Measurements from ENCODE around the gene NT5DC1. TPM values are rescaled to one million over a fixed set of nuclear protein-coding genes. Genes with fewer than 3 reads are reported as not detected.

Gene NT5DC1
- total and polyA plus RNA-seq, 2 experiments from 2014 or later, result 27.0 to 29.8 TPM

DNA sequence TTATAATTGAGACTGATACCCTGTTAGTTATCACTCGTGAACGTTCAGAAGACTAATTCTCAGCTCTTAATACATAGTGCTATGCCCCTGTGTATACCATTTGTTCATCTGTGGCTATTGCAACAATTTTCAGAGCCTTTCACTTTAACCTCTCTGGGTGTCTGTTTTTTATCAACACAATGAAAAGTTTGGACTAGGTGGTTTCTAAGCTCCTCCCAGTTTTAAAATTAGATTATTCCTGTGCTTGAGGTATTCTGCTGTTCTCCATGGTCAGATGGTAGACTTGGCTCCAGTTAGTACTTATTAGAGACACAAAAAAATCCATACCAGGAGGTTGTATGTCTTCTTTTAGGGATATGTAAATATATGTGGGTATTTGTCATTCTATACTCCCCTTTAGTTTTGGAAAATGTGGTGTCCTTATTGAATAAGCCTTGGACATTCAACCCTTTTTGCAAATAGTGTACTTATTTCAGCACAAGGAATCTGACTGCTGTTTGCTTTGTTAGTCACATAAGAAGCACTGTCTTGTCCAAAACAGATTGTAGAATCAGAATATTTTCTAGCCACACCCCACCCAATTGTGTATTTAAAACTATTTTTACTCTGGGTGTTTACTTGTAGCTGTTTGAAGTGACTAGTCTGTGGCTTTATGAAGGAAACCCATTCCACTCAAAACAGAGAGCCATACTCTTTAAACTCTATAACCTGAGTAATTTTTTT, 27.3 kb downstream of the NT5DC1 start:
- no peak overlapping the region for H2AFZ ChIP-seq
- Mint-ChIP-seq H3K4me3 (no peak overlapping the region), H3K27ac (no peak overlapping the region), H3K9me3 (no peaks in the 10 kb centered on the region), H3K27me3 (ENCODE audit: insufficient read depth, low read depth, poor library complexity) (no peaks in the 10 kb centered on the region), H3K4me1 (peaks cover 5% of the 10 kb centered on the region), H3K36me3 (ENCODE audit: low read depth) (peaks cover 3% of the 10 kb centered on the region; the same call in 1 of the 3 replicates)
- DNase-seq (ENCODE audit: low spot score) (no peak), ATAC-seq (no peak)
- no peaks in the 10 kb centered on the region for H3K9me2 ChIP-seq (ENCODE audit: insufficient read depth)
- no peak overlapping the region for H3K4me3 ChIP-seq
- no peaks in the 10 kb centered on the region for H4K20me1 ChIP-seq (replicated peaks; ENCODE audit: insufficient read depth)
- no peaks in the 10 kb centered on the region for H3F3A ChIP-seq (replicated peaks; ENCODE audit: low read depth)
- no peak overlapping the region for H3K27ac ChIP-seq (ENCODE audit: low read depth)
- no peak overlapping the region for H3K4me2 ChIP-seq
- H3K36me3 ChIP-seq (ENCODE audit: insufficient read depth), result no peaks in the 10 kb centered on the region
- no peaks in the 10 kb centered on the region for H3K27me3 ChIP-seq (ENCODE audit: insufficient read depth)
- H3K79me2 ChIP-seq (replicated peaks; ENCODE audit: insufficient read depth), result no peaks in the 10 kb centered on the region
- H3K4me1 ChIP-seq (ENCODE audit: insufficient read depth), result peaks cover 4% of the 10 kb centered on the region
- TF ChIP-seq ETS1 (IDR thresholded peaks at IDR 0.05), result no peak
- no peak for TF ChIP-seq ZNF114 (CRISPR knock-in tag; IDR thresholded peaks at IDR 0.05)
- TF ChIP-seq, protein P1, sequence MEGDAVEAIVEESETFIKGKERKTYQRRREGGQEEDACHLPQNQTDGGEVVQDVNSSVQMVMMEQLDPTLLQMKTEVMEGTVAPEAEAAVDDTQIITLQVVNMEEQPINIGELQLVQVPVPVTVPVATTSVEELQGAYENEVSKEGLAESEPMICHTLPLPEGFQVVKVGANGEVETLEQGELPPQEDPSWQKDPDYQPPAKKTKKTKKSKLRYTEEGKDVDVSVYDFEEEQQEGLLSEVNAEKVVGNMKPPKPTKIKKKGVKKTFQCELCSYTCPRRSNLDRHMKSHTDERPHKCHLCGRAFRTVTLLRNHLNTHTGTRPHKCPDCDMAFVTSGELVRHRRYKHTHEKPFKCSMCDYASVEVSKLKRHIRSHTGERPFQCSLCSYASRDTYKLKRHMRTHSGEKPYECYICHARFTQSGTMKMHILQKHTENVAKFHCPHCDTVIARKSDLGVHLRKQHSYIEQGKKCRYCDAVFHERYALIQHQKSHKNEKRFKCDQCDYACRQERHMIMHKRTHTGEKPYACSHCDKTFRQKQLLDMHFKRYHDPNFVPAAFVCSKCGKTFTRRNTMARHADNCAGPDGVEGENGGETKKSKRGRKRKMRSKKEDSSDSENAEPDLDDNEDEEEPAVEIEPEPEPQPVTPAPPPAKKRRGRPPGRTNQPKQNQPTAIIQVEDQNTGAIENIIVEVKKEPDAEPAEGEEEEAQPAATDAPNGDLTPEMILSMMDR (conservative IDR thresholded peaks at IDR 0.05; ENCODE audit: low read depth in 2 of 2), result no peak
- no peak for TF ChIP-seq POLR2AphosphoS5 (IDR thresholded peaks at IDR 0.05; ENCODE audit: low read depth)
- TF ChIP-seq, protein P2, sequence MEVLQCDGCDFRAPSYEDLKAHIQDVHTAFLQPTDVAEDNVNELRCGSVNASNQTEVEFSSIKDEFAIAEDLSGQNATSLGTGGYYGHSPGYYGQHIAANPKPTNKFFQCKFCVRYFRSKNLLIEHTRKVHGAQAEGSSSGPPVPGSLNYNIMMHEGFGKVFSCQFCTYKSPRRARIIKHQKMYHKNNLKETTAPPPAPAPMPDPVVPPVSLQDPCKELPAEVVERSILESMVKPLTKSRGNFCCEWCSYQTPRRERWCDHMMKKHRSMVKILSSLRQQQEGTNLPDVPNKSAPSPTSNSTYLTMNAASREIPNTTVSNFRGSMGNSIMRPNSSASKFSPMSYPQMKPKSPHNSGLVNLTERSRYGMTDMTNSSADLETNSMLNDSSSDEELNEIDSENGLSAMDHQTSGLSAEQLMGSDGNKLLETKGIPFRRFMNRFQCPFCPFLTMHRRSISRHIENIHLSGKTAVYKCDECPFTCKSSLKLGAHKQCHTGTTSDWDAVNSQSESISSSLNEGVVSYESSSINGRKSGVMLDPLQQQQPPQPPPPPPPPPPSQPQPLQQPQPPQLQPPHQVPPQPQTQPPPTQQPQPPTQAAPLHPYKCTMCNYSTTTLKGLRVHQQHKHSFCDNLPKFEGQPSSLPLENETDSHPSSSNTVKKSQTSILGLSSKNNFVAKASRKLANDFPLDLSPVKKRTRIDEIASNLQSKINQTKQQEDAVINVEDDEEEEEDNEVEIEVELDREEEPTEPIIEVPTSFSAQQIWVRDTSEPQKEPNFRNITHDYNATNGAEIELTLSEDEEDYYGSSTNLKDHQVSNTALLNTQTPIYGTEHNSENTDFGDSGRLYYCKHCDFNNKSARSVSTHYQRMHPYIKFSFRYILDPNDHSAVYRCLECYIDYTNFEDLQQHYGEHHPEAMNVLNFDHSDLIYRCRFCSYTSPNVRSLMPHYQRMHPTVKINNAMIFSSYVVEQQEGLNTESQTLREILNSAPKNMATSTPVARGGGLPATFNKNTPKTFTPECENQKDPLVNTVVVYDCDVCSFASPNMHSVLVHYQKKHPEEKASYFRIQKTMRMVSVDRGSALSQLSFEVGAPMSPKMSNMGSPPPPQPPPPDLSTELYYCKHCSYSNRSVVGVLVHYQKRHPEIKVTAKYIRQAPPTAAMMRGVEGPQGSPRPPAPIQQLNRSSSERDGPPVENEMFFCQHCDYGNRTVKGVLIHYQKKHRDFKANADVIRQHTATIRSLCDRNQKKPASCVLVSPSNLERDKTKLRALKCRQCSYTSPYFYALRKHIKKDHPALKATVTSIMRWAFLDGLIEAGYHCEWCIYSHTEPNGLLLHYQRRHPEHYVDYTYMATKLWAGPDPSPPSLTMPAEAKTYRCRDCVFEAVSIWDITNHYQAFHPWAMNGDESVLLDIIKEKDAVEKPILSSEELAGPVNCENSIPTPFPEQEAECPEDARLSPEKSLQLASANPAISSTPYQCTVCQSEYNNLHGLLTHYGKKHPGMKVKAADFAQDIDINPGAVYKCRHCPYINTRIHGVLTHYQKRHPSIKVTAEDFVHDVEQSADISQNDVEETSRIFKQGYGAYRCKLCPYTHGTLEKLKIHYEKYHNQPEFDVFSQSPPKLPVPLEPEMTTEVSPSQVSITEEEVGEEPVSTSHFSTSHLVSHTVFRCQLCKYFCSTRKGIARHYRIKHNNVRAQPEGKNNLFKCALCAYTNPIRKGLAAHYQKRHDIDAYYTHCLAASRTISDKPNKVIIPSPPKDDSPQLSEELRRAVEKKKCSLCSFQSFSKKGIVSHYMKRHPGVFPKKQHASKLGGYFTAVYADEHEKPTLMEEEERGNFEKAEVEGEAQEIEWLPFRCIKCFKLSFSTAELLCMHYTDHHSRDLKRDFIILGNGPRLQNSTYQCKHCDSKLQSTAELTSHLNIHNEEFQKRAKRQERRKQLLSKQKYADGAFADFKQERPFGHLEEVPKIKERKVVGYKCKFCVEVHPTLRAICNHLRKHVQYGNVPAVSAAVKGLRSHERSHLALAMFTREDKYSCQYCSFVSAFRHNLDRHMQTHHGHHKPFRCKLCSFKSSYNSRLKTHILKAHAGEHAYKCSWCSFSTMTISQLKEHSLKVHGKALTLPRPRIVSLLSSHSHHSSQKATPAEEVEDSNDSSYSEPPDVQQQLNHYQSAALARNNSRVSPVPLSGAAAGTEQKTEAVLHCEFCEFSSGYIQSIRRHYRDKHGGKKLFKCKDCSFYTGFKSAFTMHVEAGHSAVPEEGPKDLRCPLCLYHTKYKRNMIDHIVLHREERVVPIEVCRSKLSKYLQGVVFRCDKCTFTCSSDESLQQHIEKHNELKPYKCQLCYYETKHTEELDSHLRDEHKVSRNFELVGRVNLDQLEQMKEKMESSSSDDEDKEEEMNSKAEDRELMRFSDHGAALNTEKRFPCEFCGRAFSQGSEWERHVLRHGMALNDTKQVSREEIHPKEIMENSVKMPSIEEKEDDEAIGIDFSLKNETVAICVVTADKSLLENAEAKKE (CRISPR knock-in tag; IDR thresholded peaks at IDR 0.05), result no peak
- no peak for TF ChIP-seq CREB1 (CRISPR knock-in tag; IDR thresholded peaks at IDR 0.05; ENCODE audit: low read depth)

Measured in GM23338 (cell line).